ENCODE measurements around the gene NEURL1B.

The NEURL1B gene

DNA sequence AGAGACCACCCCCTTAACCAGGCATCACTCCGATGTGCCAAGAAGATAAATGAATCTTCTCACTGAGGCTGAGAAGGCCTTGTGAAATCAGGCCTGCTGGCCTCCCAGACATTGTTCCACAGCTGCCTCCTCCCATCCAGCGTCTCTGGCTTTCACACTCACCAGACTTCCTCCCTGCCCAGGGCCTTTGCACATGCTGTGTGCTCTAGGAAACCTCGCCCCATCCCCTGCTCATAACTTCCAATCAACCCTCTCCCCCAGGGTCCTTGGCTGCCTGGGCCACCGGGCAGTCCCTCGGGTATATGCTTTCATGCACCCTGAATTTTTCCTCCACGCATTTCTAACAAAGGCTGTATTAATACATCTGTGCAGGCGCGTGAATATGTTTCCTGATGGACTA is 71.5 kb downstream of the NEURL1B start:
- DNase-seq (ENCODE audit: low read depth), result no peak

DNA sequence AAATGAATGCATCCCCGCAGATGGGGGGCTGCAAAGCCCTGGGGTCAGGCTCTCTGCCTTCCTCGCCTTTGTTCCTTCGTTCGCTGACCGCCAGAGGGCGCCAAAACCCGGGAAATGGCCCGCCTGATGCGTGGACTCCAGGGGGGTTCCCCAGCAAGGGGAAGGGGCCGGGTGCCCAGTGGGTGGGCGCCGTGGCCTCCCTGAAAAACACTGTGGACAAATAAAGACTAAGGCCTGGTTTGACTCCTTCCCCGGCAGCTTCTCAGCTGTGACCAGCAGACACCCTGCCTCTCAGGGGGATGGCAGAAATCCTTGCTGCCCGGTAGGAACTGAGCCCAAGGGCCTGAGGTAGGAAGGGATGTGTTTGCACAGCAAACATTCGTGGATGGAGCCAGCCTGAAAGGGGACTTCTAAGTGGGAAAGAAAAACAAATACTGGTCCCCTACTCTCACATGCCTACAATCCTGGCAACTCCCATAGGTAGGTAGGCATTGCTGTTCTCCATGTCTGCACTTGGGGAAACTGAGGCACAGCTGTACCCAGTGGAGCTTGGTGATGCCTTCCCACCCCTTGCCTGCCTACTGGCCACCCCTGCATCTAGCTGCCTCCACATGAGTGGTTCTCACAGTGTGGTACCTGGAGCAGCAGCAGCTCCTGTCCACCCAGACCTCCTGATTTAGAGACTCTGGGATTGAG is 72.2 kb downstream of the NEURL1B start:
- DNase-seq (ENCODE audit: low read depth), result no peak
- H3K4me3 ChIP-seq (ENCODE audit: low read length), result no peak overlapping the region
- peak; percentile 78 for TF ChIP-seq CTCF (IDR thresholded peaks at IDR 0.05; ENCODE audit: insufficient read depth, low read depth, low read length, missing control alignments)

More for the DNA sequence above, 71.5 kb downstream of the NEURL1B start:
- no peak overlapping the region for H3K4me3 ChIP-seq (ENCODE audit: low read length)
- TF ChIP-seq CTCF (IDR thresholded peaks at IDR 0.05; ENCODE audit: insufficient read depth, low read depth, low read length, missing control alignments), result no peak

- DNase-seq (ENCODE audit: low read depth), result no peak
- no peak for TF ChIP-seq CTCF (IDR thresholded peaks at IDR 0.05; ENCODE audit: insufficient read depth, low read depth, low read length, missing control alignments)
- H3K4me3 ChIP-seq (ENCODE audit: low read length), result no peak overlapping the region
These were observed 72.9 kb downstream of the NEURL1B start for GRCh38 chr5:172713809-172714490.

DNA sequence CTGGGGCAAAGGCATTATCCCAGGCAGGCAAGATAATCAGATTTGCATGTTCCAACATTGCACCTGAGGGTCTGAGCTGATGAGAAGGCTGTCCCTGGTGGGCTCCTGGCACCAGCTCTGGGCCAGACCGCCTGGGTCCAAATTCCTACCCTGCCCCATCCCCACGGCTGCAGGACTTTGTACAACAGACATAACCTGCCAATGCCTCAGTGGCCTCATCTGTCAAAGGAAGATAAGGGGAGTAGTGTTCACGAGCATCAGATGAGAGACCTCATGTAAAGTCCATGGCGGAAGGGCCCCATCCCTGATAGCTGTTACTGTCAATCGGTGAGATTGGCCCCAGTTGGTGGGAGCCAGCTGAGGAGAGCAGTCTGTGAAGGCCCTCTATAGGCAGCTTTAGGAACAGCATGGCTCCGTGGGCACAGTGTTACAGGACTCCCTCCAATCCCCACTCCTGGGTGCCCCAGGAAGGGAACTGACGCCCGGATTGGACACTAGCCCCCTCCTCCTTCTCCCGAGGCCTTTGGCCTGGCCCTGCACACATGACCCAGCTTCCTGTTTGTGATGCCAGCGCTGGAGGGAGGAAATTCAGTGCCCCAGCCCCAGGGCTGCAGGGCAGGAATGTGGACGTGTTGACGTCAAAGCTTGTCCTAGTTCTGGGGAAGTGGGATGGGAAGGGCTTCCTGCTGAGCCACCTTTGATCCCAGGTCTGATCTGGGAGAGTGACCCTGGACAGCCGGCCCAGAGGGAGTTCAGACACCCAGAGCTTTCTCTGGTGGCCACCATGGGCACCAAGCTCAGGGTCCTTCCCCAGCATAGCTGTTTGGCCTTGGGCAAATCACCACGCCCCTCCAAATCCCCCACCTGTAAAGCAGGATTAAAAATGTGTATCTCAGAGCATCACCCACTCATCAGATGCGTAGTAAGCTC is 73.7 kb downstream of the NEURL1B start:
- DNase-seq (ENCODE audit: low read depth), result peak; percentile 66
- H3K4me3 ChIP-seq (ENCODE audit: low read length), result no peak overlapping the region
- peak; percentile 89 for TF ChIP-seq CTCF (IDR thresholded peaks at IDR 0.05; ENCODE audit: insufficient read depth, low read depth, low read length, missing control alignments)

DNA sequence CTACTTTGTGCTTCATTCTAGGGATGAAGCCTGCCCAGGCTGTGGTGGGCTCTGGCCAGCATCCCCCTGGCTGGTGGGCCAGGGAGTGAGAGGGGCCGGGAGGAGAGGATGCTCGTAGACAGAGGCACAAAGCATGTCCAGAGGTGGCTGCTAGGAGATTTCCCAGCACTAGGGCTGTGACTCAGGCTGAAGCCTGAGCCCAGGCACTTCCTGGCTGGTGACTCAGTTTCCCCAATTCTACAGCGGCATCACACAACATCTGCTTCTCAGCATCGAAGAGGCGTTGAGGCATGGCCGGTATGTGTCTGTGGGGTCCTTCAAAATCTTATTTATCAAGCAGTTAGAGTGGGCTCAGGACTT is 74.3 kb downstream of the NEURL1B start:
- DNase-seq (ENCODE audit: low read depth), result no peak
- no peak for TF ChIP-seq CTCF (IDR thresholded peaks at IDR 0.05; ENCODE audit: insufficient read depth, low read depth, low read length, missing control alignments)
- H3K4me3 ChIP-seq (ENCODE audit: low read length), result no peak overlapping the region

DNA sequence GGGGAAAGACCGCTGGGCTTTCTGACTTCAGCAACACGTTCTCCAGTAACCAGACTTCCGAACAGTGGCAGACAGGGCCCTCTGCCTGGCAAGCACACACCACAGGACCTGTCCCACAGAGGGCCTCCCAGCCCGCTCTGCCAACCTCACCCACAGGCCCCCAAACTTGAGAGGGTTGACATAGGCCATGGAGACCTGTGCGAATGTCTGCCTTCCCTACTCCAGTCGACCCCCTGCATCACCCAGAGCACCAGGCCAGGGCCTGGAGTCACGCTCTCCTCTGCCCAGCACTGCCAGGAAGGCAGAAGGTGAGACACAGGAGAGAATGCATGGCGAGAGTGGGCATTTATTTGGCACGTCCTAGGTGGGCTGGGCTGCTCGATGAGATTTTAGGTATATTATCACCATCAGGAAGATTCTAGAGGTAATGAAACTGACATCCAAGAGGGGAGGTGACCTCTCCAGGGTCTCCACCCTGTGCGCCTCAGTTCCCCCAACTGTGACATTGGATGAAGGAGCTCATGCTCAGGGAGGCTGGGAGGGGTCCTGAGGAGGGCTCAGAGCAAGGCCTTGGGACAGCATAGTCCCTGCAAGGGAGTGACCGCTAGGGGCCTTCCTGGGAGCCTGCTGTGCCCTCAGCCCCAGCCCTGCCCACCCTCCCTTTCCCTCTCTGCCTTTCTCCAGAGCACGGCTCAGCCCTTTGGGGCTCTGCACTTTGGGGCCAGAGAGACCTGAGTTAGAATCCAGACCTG is 75.0 kb downstream of the NEURL1B start:
- TF ChIP-seq CTCF (IDR thresholded peaks at IDR 0.05; ENCODE audit: insufficient read depth, low read depth, low read length, missing control alignments), result no peak
- DNase-seq (ENCODE audit: low read depth), result no peak
- no peak overlapping the region for H3K4me3 ChIP-seq (ENCODE audit: low read length)
